Uterus (tissue), 2 donors: ENCODE results near the gene AP4S1.
"Not testable (repeated sequence)": the region's sequence is repeated elsewhere in the genome, so short reads cannot be mapped to it uniquely, and the experiment has no call there.

Source experiments
- POLR2A ChIP-seq, 2 donors: fragments of 450-650 bp; IDR thresholded peaks; one replicate each; pipeline ENCODE4 v1.6.1; 2016; ENCODE audit warnings: antibody characterized with exemption in 2 of 2, mild to moderate bottlenecking in 1 of 2, moderate library complexity in 1 of 2
- TF ChIP-seq, protein P1 (sequence below), 4 experiments: fragments of 200-600 bp in 2 of 4; fragments of 450-650 bp in 2 of 4; sonication (generic) in 2 of 4; IDR thresholded peaks; one replicate each; pipeline ENCODE4 v1.5.1; 2016 to 2019; ENCODE audit warnings: antibody characterized with exemption in 4 of 4, mild to moderate bottlenecking in 2 of 4, moderate library complexity in 1 of 4

DNA sequence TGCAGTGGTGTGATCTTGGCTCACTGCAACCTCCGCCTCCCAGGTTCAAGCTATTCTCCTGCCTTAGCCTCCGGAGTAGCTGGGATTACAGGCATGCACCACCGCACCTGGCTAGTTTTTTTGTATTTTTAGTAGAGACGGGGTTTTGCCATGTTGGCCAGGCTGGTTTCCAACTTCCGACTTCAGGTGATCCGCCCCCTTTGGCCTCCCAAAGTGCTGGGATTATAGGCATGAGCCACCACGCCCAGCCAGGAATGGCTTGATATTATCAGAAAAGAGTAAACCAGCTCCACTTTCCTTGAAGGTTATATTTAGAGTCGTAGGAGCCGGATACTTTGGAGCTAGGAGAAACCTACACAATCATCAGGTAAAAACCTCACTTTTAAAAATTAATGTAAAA lies 61.0 kb downstream of the AP4S1 start:
- TF ChIP-seq, protein P1, sequence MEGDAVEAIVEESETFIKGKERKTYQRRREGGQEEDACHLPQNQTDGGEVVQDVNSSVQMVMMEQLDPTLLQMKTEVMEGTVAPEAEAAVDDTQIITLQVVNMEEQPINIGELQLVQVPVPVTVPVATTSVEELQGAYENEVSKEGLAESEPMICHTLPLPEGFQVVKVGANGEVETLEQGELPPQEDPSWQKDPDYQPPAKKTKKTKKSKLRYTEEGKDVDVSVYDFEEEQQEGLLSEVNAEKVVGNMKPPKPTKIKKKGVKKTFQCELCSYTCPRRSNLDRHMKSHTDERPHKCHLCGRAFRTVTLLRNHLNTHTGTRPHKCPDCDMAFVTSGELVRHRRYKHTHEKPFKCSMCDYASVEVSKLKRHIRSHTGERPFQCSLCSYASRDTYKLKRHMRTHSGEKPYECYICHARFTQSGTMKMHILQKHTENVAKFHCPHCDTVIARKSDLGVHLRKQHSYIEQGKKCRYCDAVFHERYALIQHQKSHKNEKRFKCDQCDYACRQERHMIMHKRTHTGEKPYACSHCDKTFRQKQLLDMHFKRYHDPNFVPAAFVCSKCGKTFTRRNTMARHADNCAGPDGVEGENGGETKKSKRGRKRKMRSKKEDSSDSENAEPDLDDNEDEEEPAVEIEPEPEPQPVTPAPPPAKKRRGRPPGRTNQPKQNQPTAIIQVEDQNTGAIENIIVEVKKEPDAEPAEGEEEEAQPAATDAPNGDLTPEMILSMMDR (IDR thresholded peaks at IDR 0.05), result not testable (repeated sequence)
- TF ChIP-seq POLR2A (IDR thresholded peaks at IDR 0.05), result not testable (repeated sequence)
